DMS79 treated with DMSO at 0.1 percent for 48 hours (cell line): ENCODE data around the gene UTP11.
"Not testable (repeated sequence)": the region's sequence is repeated elsewhere in the genome, so short reads cannot be mapped to it uniquely, and the experiment has no call there.

Source experiments
- DNase-seq: peaks from one replicate; lab custom pipeline; 2025; lab: John Stamatoyannopoulos, UW

UTP11 gene

GRCh38 chr1:38027201-38028104 is 14.9 kb downstream of the UTP11 start:
- peak; percentile 94 for DNase-seq

- DNase-seq: peak; percentile 63
Observed at GRCh38 chr1:38028105-38028591, 15.6 kb downstream of the UTP11 start.

- no peak for DNase-seq
Observed at GRCh38 chr1:38028671-38029070, 16.1 kb downstream of the UTP11 start.

GRCh38 chr1:38029081-38029681 is 16.6 kb downstream of the UTP11 start:
- peak; percentile 72 for DNase-seq

- no peak for DNase-seq
Observed at GRCh38 chr1:38029685-38030511, 17.4 kb downstream of the UTP11 start.

GRCh38 chr1:38030596-38031512 is 18.3 kb downstream of the UTP11 start:
- DNase-seq: no peak

GRCh38 chr1:38031513-38031866 is 19.0 kb downstream of the UTP11 start:
- no peak for DNase-seq

- not testable (repeated sequence) for DNase-seq
Observed at GRCh38 chr1:38032992-38033391, 20.5 kb downstream of the UTP11 start.

GRCh38 chr1:38034871-38035270 is 22.3 kb downstream of the UTP11 start:
- DNase-seq: no peak

GRCh38 chr1:38037221-38037939 is 24.8 kb downstream of the UTP11 start:
- no peak for DNase-seq

GRCh38 chr1:38038861-38039260 is 26.3 kb downstream of the UTP11 start:
- no peak for DNase-seq

GRCh38 chr1:38039331-38040088 is 27.0 kb downstream of the UTP11 start:
- DNase-seq: no peak

- no peak for DNase-seq
Observed at GRCh38 chr1:38041936-38042834, 29.7 kb downstream of the UTP11 start.

GRCh38 chr1:38043036-38043747 is 30.7 kb downstream of the UTP11 start:
- no peak for DNase-seq

GRCh38 chr1:38044221-38045215 is 32.0 kb downstream of the UTP11 start:
- DNase-seq: no peak

- peak; percentile 75 for DNase-seq
Observed at GRCh38 chr1:38045401-38046332, 33.1 kb downstream of the UTP11 start.
